Adrenal gland (tissue), 12 donors: ENCODE data around the gene MTCP1. TPM values are rescaled to one million over a fixed set of nuclear protein-coding genes. Genes with fewer than 3 reads are reported as not detected.

Experiments
- DNase-seq, 7 donors: peaks; one replicate each; pipeline ENCODE4 v3.0.0-alpha.2; 2019 to 2020
- H3K27ac ChIP-seq, 5 donors: fragments of 200-600 bp; sonication (generic) in 4 of 5; 1 replicate in 3 of 5; 2 replicates in 2 of 5; pipeline versions ENCODE4 v1.5.1 to v1.8.0; 2016 to 2020; ENCODE audit warnings: mild to moderate bottlenecking in 1 of 5
- H3K27me3 ChIP-seq: fragments of 200-600 bp; 2 replicates; pipeline ENCODE4 v1.8.0; 2021
- H3K36me3 ChIP-seq, 2 donors: fragments of 200-600 bp; replicated peaks in 1 of 2; 1 replicate in 1 of 2; 2 replicates in 1 of 2; pipeline versions ENCODE4 v1.5.1 to v1.8.0; 2018 to 2022
- H3K4me1 ChIP-seq, 2 donors: fragments of 200-600 bp; replicated peaks in 1 of 2; 1 replicate in 1 of 2; 2 replicates in 1 of 2; pipeline versions ENCODE4 v1.5.1 to v1.8.0; 2018 to 2021
- H3K4me3 ChIP-seq, 4 donors: fragments of 200-600 bp; sonication (generic) in 3 of 4; one replicate each; pipeline ENCODE4 v1.5.1; 2016 to 2018
- H3K9me3 ChIP-seq, 3 donors: fragments of 200-600 bp; sonication (generic) in 1 of 3; replicated peaks in 1 of 3; 1 replicate in 2 of 3; 2 replicates in 1 of 3; pipeline versions ENCODE4 v1.5.1 to v1.8.0; 2016 to 2021
- CTCF ChIP-seq, 6 experiments: fragments of 450-650 bp in 4 of 6; fragments of 200-600 bp in 2 of 6; sonication (generic) in 1 of 6; IDR thresholded peaks; 1 replicate in 5 of 6; 2 replicates in 1 of 6; pipeline versions ENCODE4 v1.5.1 to v1.8.0; 2016 to 2021; ENCODE audit warnings: antibody characterized with exemption in 6 of 6, mild to moderate bottlenecking in 2 of 6, moderate library complexity in 1 of 6
- POLR2A ChIP-seq, 2 donors: fragments of 450-650 bp; IDR thresholded peaks; one replicate each; pipeline ENCODE4 v1.6.1; 2017; ENCODE audit warnings: antibody characterized with exemption in 2 of 2, mild to moderate bottlenecking in 2 of 2, moderate library complexity in 1 of 2
- WGBS, 4 donors: extraction: QIAGEN DNeasy Blood & Tissue Kit in 2 of 4; methylation state at CpG; one replicate each; pipeline versions ENCODE4 v1.1.5 to v1.1.7; 2013 to 2017; 5-methylcytosine and 5-hydroxymethylcytosine counted together
- intact Hi-C, 2 donors: fragments of 100-400 bp; cut with DNase I; formaldehyde crosslinking; loops; one replicate each; pipeline versions ENCODE4 v1.14.1 to v1.15.0; 2022 to 2023
- polyA plus RNA-seq, 3 donors: library from polyadenylated mRNA; stranded (reverse); fragments of 200-250 nt in 2 of 3; fragments of 350-450 nt in 1 of 3; fragmentation: Illumina TruSeq in 1 of 3; extraction: RNeasy Lipid Tissue Mini Kit (QIAGEN cat#74804) in 1 of 3; gene quantifications; one replicate each; pipeline ENCODE4 v1.2.3, GENCODE V29; 2013 to 2014
- total RNA-seq, 9 donors: library from RNA; depleted of rRNA in 4 of 9; stranded (reverse); fragments of >200 nt in 4 of 9; fragments of 120-200 nt in 1 of 9; fragmentation: NEBNext Ultra II Directional in 1 of 9; extraction: Animal tissue kit (Norgen Biotek cat#: 25700) in 1 of 9; gene quantifications; one replicate each; pipeline versions ENCODE4 v1.1.0 to v1.2.4, GENCODE V29; 2013 to 2023
- donor health status: healthy with polysubstance abuse.
- donor health status: Bipolar disorder and iron deficiency.
- donor health status: DM: yes; HTN: yes; CAD: no.
- donor health status: DM: no; HTN: no; CAD: no.
- donor health status: DM: no; HTN: no; CAD: no.
- donor health status: DM: yes; HTN: yes; CAD: no.

MTCP1 gene
- total and polyA plus RNA-seq, 12 donors = 1.2 to 218 (median 17.1) TPM; not detected in 1

DNA sequence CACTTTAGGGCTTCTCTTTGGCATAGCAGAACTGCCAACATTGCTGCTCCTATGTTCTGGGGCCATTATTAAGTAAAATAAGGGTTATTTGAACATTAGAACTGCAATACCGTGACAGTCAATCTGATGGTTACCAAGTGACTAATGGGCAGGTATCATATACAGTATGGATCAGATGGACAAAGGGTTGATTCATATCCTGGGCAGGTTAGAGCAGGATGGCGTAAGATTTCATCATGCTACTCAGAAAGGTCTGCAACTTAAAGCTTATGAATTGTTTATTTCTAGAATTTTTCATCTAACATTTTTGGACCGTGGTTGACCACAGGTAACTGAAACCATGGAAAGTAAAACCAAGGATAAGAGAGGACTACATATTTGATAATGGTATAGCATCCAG lies 41.2 kb upstream of the MTCP1 start:
- no peak for TF ChIP-seq POLR2A (IDR thresholded peaks at IDR 0.05)
- no peak for TF ChIP-seq CTCF (IDR thresholded peaks at IDR 0.05)
- Histone ChIP-seq H3K27me3 (no peaks in the 10 kb centered on the region), H3K4me3 (no peak overlapping the region), H3K4me1 (no peaks in the 10 kb centered on the region), H3K9me3 (no peaks in the 10 kb centered on the region), H3K27ac (no peak overlapping the region), H3K36me3 (no peaks in the 10 kb centered on the region)
- WGBS, 4 donors = 72 to 100% (median 86%) methylated on average over 2 to 3 of the region's 3 CpGs
- DNase-seq = no peak
- intact Hi-C loops = no loop called here

GRCh38 chrX:155108427-155108826 lies 37.5 kb upstream of the MTCP1 start:
- Histone ChIP-seq H3K9me3 (no peaks in the 10 kb centered on the region), H3K4me1 (no peaks in the 10 kb centered on the region), H3K36me3 (no peaks in the 10 kb centered on the region), H3K4me3 (no peak overlapping the region), H3K27me3 (no peaks in the 10 kb centered on the region), H3K27ac (no peak overlapping the region)
- TF ChIP-seq CTCF (IDR thresholded peaks at IDR 0.05) (no peak), POLR2A (IDR thresholded peaks at IDR 0.05) (no peak)
- DNase-seq = no peak
- intact Hi-C loops = no loop called here

DNA sequence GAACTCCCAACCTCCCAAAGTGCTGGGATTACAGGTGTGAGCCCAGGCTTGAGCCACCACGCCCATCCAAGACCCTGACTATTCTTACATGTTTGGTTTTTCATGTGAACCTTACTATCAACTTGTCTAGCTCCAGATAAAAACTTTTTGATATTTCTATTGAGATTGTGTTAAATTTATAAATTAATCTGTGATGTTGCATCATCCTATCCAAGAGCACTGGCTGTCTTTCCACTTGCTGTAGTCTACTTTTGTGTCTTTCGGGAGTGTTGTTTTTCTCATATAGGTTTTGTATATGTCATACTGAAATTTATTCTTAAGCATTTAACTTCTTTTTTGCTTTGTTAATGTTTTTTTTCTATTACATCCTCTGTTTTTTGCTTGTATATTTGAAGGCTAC lies 35.0 kb upstream of the MTCP1 start:
- 73 to 100% (median 89%) methylated on average over 2 of the region's 2 CpGs for WGBS, 4 donors
- no peak overlapping the region for H3K27ac ChIP-seq
- intact Hi-C loops = no loop called here
- no peaks in the 10 kb centered on the region for H3K36me3 ChIP-seq
- no peaks in the 10 kb centered on the region for H3K27me3 ChIP-seq
- no peak for DNase-seq
- H3K9me3 ChIP-seq = no peaks in the 10 kb centered on the region
- no peaks in the 10 kb centered on the region for H3K4me1 ChIP-seq
- H3K4me3 ChIP-seq = no peak overlapping the region
- TF ChIP-seq CTCF (IDR thresholded peaks at IDR 0.05) (no peak), POLR2A (IDR thresholded peaks at IDR 0.05) (no peak)

DNA sequence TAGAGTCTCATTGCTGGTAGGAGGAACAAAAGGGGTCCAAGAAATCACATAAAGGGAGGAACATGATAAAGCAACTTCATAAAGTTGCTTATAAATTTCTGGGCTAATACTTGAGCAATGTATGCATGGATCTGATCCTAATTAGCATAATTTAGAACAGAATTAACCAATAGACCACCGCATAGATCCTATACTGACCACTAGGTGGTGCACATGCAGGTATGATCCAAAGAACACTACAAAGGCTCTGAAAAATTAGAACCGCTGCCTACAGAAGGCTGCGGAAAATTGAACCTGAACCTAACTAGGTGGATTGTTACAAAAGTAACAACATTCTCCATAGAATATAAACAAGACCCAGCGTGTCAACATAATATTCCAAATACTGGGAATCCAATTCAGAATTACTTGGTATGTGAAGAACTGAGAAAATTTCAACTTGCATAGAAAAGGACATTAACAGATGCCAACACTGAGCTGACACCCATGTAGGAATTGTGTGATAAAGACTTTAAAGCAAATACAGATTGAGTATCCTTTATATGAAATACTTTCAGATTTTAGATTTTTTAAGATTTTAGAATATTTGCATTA lies 23.6 kb upstream of the MTCP1 start:
- Histone ChIP-seq H3K27me3 (no peaks in the 10 kb centered on the region), H3K27ac (no peak overlapping the region), H3K4me3 (no peak overlapping the region), H3K4me1 (no peaks in the 10 kb centered on the region), H3K36me3 (peaks cover 0 to 3% of the 10 kb centered on the region in 2 donors), H3K9me3 (no peaks in the 10 kb centered on the region)
- 27 to 47% (median 34%) methylated on average over 4 of the region's 4 CpGs for WGBS, 4 donors
- TF ChIP-seq CTCF (IDR thresholded peaks at IDR 0.05) (peak; percentile 45 to 61 (median 56)), POLR2A (IDR thresholded peaks at IDR 0.05) (no peak)
- intact Hi-C loops = no loop called here
- peak in 3 of 7 donors; percentile 13 to 27 (median 25) for DNase-seq
